ENCODE results near the gene FMO2. TPM values are rescaled to one million over a fixed set of nuclear protein-coding genes. Genes with fewer than 3 reads are reported as not detected.

Gene FMO2
- total and polyA plus RNA-seq, 2 of the 8 experiments (the other 6 are each of a cell fraction or from before 2014, with no cell fraction given): not detected

DNA sequence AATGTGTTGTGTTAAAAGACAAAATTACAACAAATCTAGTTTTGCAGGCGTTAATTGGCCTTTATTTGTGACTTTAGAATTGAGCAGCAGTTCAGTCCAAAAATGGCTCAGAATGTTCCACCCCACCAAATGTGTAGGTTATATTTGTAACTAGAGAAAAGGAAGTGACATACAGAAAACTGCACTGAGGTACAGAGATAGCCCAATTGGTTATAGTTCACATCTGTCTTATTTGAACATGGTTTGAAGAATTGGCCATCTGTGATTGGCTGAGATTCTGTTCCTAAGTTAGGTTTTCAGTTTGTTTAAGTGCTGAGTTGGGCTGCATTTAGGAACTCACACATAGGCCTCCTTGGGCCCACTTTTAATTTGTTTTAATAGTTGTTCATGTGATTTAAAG lies 12.0 kb upstream of the FMO2 start:
- Histone ChIP-seq H3K79me1 (ENCODE audit: low read depth, low read length) (no peaks in the 10 kb centered on the region), H3K14ac (ENCODE audit: insufficient read length) (no peak overlapping the region), H3K56ac (replicated peaks; ENCODE audit: insufficient read length, low read depth, low read length) (no peak overlapping the region), H3K4me1 (replicated peaks in 1 of 4; ENCODE audit: control insufficient read depth in 3 of 4, insufficient read depth in 4 of 4, low read length in 3 of 4) (no peaks in the 10 kb centered on the region; a peak in 1 of 7 replicates), H3K23ac (ENCODE audit: insufficient read length) (no peak overlapping the region), H2BK120ac (replicated peaks; ENCODE audit: low read depth, low read length) (no peak overlapping the region), H3K27ac (ENCODE audit: low read depth, low read length) (no peak overlapping the region), H3K36me3 (ENCODE audit: control insufficient read depth in 2 of 4, insufficient read depth in 4 of 4, low read length in 3 of 4) (no peaks in the 10 kb centered on the region), H3K18ac (ENCODE audit: extremely low read depth, low read length) (no peak overlapping the region), H4K8ac (ENCODE audit: extremely low read depth, insufficient read depth, low read length) (no peak overlapping the region), H2BK12ac (ENCODE audit: low read depth, low read length) (no peak overlapping the region), H3K9ac (replicated peaks in 1 of 4; ENCODE audit: extremely low read depth in 1 of 4, low read depth in 3 of 4, low read length in 3 of 4) (no peak overlapping the region), H3K4me3 (ENCODE audit: extremely low read depth in 1 of 4, insufficient read depth in 2 of 4, low read depth in 3 of 4, low read length in 4 of 4) (no peak overlapping the region), H2BK20ac (ENCODE audit: low read length) (no peak overlapping the region), H2BK5ac (ENCODE audit: low read depth, low read length) (no peak overlapping the region), H4K5ac (ENCODE audit: insufficient read length, low read depth, low read length) (no peak overlapping the region), H2AFZ (ENCODE audit: low read length) (no peak overlapping the region), H4K91ac (replicated peaks; ENCODE audit: insufficient read length, low read length) (no peak overlapping the region), H3K4me2 (ENCODE audit: insufficient read depth in 1 of 2, low read depth in 2 of 2, low read length in 2 of 2) (no peak overlapping the region), H2AK5ac (ENCODE audit: low read depth, low read length) (no peak overlapping the region), H3K27me3 (replicated peaks in 1 of 4; ENCODE audit: control insufficient read depth in 3 of 4, extremely low read depth in 1 of 4, insufficient read depth in 3 of 4, low read length in 3 of 4) (no peaks in the 10 kb centered on the region), H4K20me1 (replicated peaks in 1 of 2; ENCODE audit: control insufficient read depth in 1 of 2, insufficient read depth in 2 of 2, low read length in 2 of 2) (no peaks in the 10 kb centered on the region), H3K23me2 (ENCODE audit: low read depth, low read length) (peaks cover 3% of the 10 kb centered on the region; the same call in 1 of the 2 replicates), H3K4ac (replicated peaks; ENCODE audit: insufficient read length, low read depth, low read length) (no peak overlapping the region), H3K79me2 (ENCODE audit: control insufficient read depth in 1 of 2, insufficient read depth in 2 of 2, low read length in 2 of 2) (no peaks in the 10 kb centered on the region), H2BK15ac (ENCODE audit: low read length) (no peak overlapping the region), H3K9me3 (ENCODE audit: insufficient read depth in 2 of 2, low read depth in 1 of 2, low read length in 1 of 2) (no peaks in the 10 kb centered on the region)
- POLR2A ChIA-PET (ENCODE audit: partially characterized antibody): no interaction called here
- TF ChIP-seq ZNF274 (IDR thresholded peaks at IDR 0.05; ENCODE audit: borderline replicate concordance, extremely low read depth, low read length) (no peak), GTF2F1 (IDR thresholded peaks at IDR 0.05; ENCODE audit: borderline replicate concordance, low read depth, low read length) (no peak)
- no peak for FAIRE-seq
- DNase-seq (ENCODE audit: low read depth in 1 of 2, low spot score in 2 of 2): no peak
- WGBS, 2 experiments (ENCODE audit: extremely low coverage in 1 of 2, insufficient coverage in 1 of 2, insufficient read length in 1 of 2, insufficient replicate concordance in 2 of 2, low coverage in 1 of 2, low lambda C conversion rate in 2 of 2, missing lambda C conversion rate in 1 of 2): 100% methylated on average over 1 of the region's 1 CpG; no CpG with 5 or more reads in 1 of the 2 experiments
- CTCF ChIA-PET (ENCODE audit: partially characterized antibody): interaction anchor here (1.0 to 1.5 kb wide), 2 partner anchors 28 to 232 kb away, joined by 3 read pairs; no protein-coding TSS in a partner anchor

Measured in H1 (cell line).